HG03342 (cell line): ENCODE results near the gene MR1.
"Not testable (repeated sequence)": the region's sequence is repeated elsewhere in the genome, so short reads cannot be mapped to it uniquely, and the experiment has no call there.

Experiments
- ATAC-seq: cut with Tn5 transposase; IDR thresholded peaks from one replicate; pipeline ENCODE4 v1.9.1; 2021; ENCODE audit warnings: mild to moderate bottlenecking, moderate library complexity; ENCODE audit not compliant: unreplicated experiment

The MR1 gene

GRCh38 chr1:181028615-181029014, 5.2 kb upstream of the MR1 start:
- no peak for ATAC-seq

GRCh38 chr1:181032535-181032934, 1.2 kb upstream of the MR1 start:
- no peak for ATAC-seq

- peak; percentile 31 for ATAC-seq
Measured at GRCh38 chr1:181033128-181033798, 520 bp upstream of the MR1 start.

GRCh38 chr1:181035210-181035609, 1.4 kb downstream of the MR1 start:
- ATAC-seq: not testable (repeated sequence)

GRCh38 chr1:181036107-181036836, 2.5 kb downstream of the MR1 start:
- no peak for ATAC-seq

- no peak for ATAC-seq
Measured at GRCh38 chr1:181037386-181037785, 3.6 kb downstream of the MR1 start.

GRCh38 chr1:181038399-181038873, 4.7 kb downstream of the MR1 start:
- ATAC-seq: no peak

GRCh38 chr1:181040284-181040865, 6.6 kb downstream of the MR1 start:
- ATAC-seq: no peak

GRCh38 chr1:181043025-181043888, 9.5 kb downstream of the MR1 start:
- ATAC-seq: no peak

- peak; percentile 78 for ATAC-seq
Measured at GRCh38 chr1:181044449-181044966, 10.7 kb downstream of the MR1 start.

GRCh38 chr1:181045946-181046345, 12.2 kb downstream of the MR1 start:
- ATAC-seq: not testable (repeated sequence)

GRCh38 chr1:181049378-181049777, 15.6 kb downstream of the MR1 start:
- ATAC-seq: no peak

GRCh38 chr1:181050922-181051321, 17.1 kb downstream of the MR1 start:
- ATAC-seq: no peak

GRCh38 chr1:181056560-181056959, 22.8 kb downstream of the MR1 start:
- no peak for ATAC-seq

GRCh38 chr1:181057079-181057478, 23.3 kb downstream of the MR1 start:
- ATAC-seq: no peak

- ATAC-seq: no peak
Measured at GRCh38 chr1:181059435-181059834, 25.7 kb downstream of the MR1 start.

GRCh38 chr1:181060066-181060465, 26.3 kb downstream of the MR1 start:
- ATAC-seq: no peak

- not testable (repeated sequence) for ATAC-seq
Measured at GRCh38 chr1:181060947-181061346, 27.2 kb downstream of the MR1 start.

- ATAC-seq: no peak
Measured at GRCh38 chr1:181061487-181061886, 27.7 kb downstream of the MR1 start.

- ATAC-seq: peak; percentile 81
Measured at GRCh38 chr1:181061891-181062835, 28.4 kb downstream of the MR1 start.
